ENCODE measurements around the gene DCT.

- TF ChIP-seq CTCF (IDR thresholded peaks at IDR 0.05) = no peak
- no peak for TF ChIP-seq EZH2phosphoT487 (IDR thresholded peaks at IDR 0.05)
These were observed 84.8 kb downstream of the DCT start for GRCh38 chr13:94394723-94395122.

Measured in neural progenitor cell (in vitro differentiated cells).